Measurements from ENCODE around the gene LRRC1. TPM values are rescaled to one million over a fixed set of nuclear protein-coding genes. Genes with fewer than 3 reads are reported as not detected.
"Not testable (repeated sequence)": the region's sequence is repeated elsewhere in the genome, so short reads cannot be mapped to it uniquely, and the experiment has no call there.

The LRRC1 gene
- total and polyA plus RNA-seq, 4 donors = 0.36 to 6.4 (median 0.94) TPM

- WGBS = 83% methylated on average over 2 of the region's 2 CpGs
- no peak overlapping the region for H3K27ac ChIP-seq (ENCODE audit: low read depth in 1 of 2, low read length in 2 of 2)
- H3K4me1 ChIP-seq (ENCODE audit: control insufficient read depth in 4 of 4, insufficient read depth in 4 of 4, low read length in 3 of 4) = no peaks in the 10 kb centered on the region
- no peaks in the 10 kb centered on the region for H3K36me3 ChIP-seq (ENCODE audit: control insufficient read depth in 4 of 4, insufficient read depth in 3 of 4, low read depth in 1 of 4, low read length in 3 of 4)
- no peaks in the 10 kb centered on the region for H3K9me3 ChIP-seq (ENCODE audit: control insufficient read depth in 4 of 4, low read length in 3 of 4)
- no peak overlapping the region for H3K4me3 ChIP-seq (ENCODE audit: low read depth in 1 of 3, low read length in 3 of 3)
- DNase-seq (ENCODE audit: low spot score) = no peak
- no peaks in the 10 kb centered on the region for H3K27me3 ChIP-seq (ENCODE audit: control insufficient read depth in 4 of 4, insufficient read depth in 4 of 4, low read length in 3 of 4)
- no peak for TF ChIP-seq HNF4G (IDR thresholded peaks at IDR 0.05)
- TF ChIP-seq TAF1 (conservative IDR thresholded peaks at IDR 0.05) = no peak
- TF ChIP-seq RAD21 (IDR thresholded peaks at IDR 0.05) = no peak
- no peak for TF ChIP-seq YY1 (IDR thresholded peaks at IDR 0.05)
- no peak overlapping the region for H3K9ac ChIP-seq (ENCODE audit: low read depth in 1 of 2, low read length in 2 of 2)
Measured at GRCh38 chr6:53771785-53772624, 22.8 kb upstream of the LRRC1 start.

- no peak for DNase-seq (ENCODE audit: low spot score)
- Histone ChIP-seq H3K4me3 (ENCODE audit: low read depth in 1 of 3, low read length in 3 of 3) (no peak overlapping the region), H3K4me1 (ENCODE audit: control insufficient read depth in 4 of 4, insufficient read depth in 4 of 4, low read length in 3 of 4) (no peaks in the 10 kb centered on the region), H3K36me3 (ENCODE audit: control insufficient read depth in 4 of 4, insufficient read depth in 3 of 4, low read depth in 1 of 4, low read length in 3 of 4) (no peaks in the 10 kb centered on the region), H3K27me3 (ENCODE audit: control insufficient read depth in 4 of 4, insufficient read depth in 4 of 4, low read length in 3 of 4) (no peaks in the 10 kb centered on the region), H3K27ac (ENCODE audit: low read depth in 1 of 2, low read length in 2 of 2) (no peak overlapping the region), H3K9me3 (ENCODE audit: control insufficient read depth in 4 of 4, low read length in 3 of 4) (no peaks in the 10 kb centered on the region), H3K9ac (ENCODE audit: low read depth in 1 of 2, low read length in 2 of 2) (no peak overlapping the region)
- TF ChIP-seq GABPA (IDR thresholded peaks at IDR 0.05 in 1 of 2, conservative IDR thresholded peaks at IDR 0.05 in 1 of 2) (no peak), FOXA2 (IDR thresholded peaks at IDR 0.05) (no peak), ATF3 (IDR thresholded peaks at IDR 0.05) (no peak), FOXA1 (IDR thresholded peaks at IDR 0.05) (no peak), SP1 (IDR thresholded peaks at IDR 0.05) (no peak), HNF4A (conservative IDR thresholded peaks at IDR 0.05) (no peak), CTCF (IDR thresholded peaks at IDR 0.05; ENCODE audit: low read depth, low read length, missing input control) (no peak), RXRA (IDR thresholded peaks at IDR 0.05) (no peak), TAF1 (conservative IDR thresholded peaks at IDR 0.05) (no peak), MAX (IDR thresholded peaks at IDR 0.05) (no peak), YY1 (IDR thresholded peaks at IDR 0.05) (no peak), NR2F2 (IDR thresholded peaks at IDR 0.05) (no peak), RAD21 (IDR thresholded peaks at IDR 0.05) (no peak), EGR1 (IDR thresholded peaks at IDR 0.05; ENCODE audit: low read depth in 2 of 2) (no peak), HNF4G (IDR thresholded peaks at IDR 0.05) (no peak), REST (IDR thresholded peaks at IDR 0.05) (no peak), ZBTB33 (IDR thresholded peaks at IDR 0.05) (no peak), JUND (IDR thresholded peaks at IDR 0.05) (no peak)
Measured at GRCh38 chr6:53773044-53773696, 21.6 kb upstream of the LRRC1 start.

- H3K4me1 ChIP-seq (ENCODE audit: control insufficient read depth in 4 of 4, insufficient read depth in 4 of 4, low read length in 3 of 4); H3K27ac ChIP-seq (ENCODE audit: low read depth in 1 of 2, low read length in 2 of 2); H3K9me3 ChIP-seq (ENCODE audit: control insufficient read depth in 4 of 4, low read length in 3 of 4); H3K27me3 ChIP-seq (ENCODE audit: control insufficient read depth in 4 of 4, insufficient read depth in 4 of 4, low read length in 3 of 4); DNase-seq (ENCODE audit: low spot score); H3K9ac ChIP-seq (ENCODE audit: low read depth in 1 of 2, low read length in 2 of 2); H3K4me3 ChIP-seq (ENCODE audit: low read depth in 1 of 3, low read length in 3 of 3); H3K36me3 ChIP-seq (ENCODE audit: control insufficient read depth in 4 of 4, insufficient read depth in 3 of 4, low read depth in 1 of 4, low read length in 3 of 4): not testable (repeated sequence)
- 61% methylated on average over 2 of the region's 2 CpGs for WGBS
Measured at GRCh38 chr6:53776152-53776551, 18.7 kb upstream of the LRRC1 start.

Data from liver (tissue), 9 donors.